Activated effector memory CD4-positive, alpha-beta T cell treated with anti-CD3 and anti-CD28 coated beads, Interleukin-2, amount 50 U/mL, for 16 hours (primary cell): ENCODE measurements around the gene CLPTM1L.
"Not testable (repeated sequence)": the region's sequence is repeated elsewhere in the genome, so short reads cannot be mapped to it uniquely, and the experiment has no call there.

Source experiments
- DNase-seq: peaks from one replicate; pipeline ENCODE4 v3.0.0-alpha.2; 2020

CLPTM1L gene

DNA sequence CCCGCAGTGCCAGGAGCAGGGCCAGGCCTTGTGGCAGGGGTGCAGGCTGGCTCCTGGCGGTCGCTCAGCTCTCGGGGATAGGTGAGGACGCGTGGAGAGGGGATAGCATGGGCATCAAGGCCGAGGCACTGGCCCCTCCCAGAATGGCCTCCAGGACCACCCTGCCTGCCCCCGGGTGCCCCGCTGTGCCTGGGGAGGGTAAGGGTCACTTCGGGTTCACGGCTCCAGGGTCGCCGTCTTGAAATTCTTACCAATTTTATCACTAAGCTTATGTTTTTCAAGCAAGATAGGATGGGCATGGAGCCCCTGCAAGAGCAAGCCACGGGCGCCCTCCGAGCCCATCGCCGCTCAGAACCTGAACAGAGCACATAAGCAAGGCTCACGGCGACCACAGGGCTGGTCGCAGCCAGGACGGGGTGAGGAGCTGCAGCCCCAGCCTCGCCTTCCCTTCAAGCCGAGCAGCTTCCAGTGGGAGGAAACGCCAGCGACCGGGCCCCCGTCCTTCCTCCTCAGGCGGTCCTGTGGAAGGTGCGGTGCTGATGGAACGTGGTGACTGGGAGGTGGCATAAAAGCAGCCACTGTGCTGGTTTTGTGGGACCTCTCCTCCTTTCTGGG lies 14.2 kb upstream of the CLPTM1L start:
- DNase-seq: no peak

DNA sequence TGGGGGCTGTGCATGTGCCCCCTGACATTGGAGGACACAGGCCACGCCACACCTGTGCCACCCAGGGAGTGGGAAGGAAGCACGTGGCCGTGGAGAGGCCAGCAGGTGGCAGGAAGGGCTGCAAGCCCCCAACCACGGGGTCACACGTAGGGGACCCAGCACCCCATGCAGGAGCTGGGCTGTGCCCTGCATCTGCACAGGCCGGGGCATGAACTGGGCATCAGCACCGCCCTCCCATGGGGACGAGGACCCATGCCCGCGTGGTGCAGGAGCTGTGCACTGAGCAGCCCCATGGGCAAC lies 13.8 kb upstream of the CLPTM1L start:
- no peak for DNase-seq

DNA sequence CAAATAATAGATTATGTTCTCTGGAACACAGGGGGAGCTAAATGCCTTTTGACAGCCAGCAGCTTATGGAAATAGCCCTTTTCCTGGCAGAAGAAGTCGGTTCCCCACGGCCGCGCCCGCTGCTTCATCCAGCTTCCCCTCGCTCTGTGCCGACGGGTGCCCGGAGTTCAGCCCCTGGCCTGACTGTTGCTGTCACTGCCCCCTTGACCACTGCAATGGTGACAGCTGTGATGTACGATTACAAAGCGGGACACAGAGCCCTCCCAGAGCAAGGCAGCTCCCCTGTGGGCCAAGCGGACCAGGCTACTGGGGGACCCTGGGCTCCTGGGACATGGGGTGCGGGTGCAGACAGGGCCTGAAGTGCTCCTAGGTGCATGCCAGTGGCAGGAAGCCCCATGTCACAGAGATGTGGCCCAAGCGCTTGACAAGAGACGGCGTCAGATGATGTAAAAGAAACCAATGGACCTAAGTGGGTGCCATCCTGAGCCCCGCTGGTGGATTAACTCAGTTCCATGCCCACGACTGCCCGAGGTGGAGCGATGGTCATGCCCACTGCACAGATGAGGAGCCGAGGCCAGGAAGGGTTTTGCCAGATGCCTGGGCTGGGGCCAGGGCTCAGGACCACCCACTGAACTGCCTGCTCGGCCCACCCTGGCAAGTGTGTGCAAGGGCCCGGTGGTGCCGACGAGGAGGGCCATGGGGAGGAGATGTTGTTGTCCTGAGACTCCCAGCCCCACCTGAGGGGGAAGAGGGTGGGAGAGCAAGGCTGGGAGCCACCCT lies 13.2 kb upstream of the CLPTM1L start:
- no peak for DNase-seq

DNA sequence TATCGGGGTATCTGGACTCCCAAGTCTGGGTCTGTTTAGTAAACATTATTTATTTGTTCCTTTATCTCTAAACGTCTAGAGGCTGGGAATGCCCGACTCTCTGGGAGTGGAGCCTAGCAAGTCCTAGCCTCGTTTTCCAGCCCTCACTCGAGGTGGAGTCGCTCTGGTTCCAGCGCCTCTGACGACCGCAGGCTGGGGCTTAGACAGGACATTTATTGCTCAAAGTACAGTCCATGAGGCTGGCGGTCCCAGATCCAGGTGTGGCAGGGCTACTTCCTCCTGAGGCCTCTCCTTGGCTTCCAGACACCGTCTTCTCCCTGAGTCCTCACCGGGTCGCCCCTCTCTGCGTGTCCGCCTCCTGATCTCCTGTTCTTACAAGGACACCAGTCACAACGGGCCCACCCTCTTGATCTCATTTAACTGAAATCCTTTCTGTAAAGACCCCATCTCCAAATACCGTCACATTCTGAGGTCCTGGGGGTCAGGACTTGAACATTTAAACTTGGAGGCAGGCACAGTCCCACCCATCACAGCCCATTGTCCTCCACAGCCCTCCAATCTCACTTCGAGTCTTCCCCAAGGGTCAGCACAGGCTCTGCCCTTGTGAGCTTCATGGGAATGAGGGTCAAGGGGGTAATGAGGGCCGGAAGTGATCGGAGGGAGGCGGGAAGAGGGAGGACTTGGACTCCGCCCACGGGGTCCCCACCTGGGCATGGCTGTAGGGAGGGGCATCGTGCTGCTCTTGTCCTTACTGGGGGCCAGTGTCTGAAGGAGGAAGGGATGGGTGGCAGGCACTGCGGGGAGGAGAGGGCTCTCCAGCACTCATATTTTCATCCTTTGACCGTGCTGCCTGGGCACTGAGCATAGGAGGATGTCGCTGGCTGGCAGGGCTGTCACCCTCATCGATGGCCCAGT lies 12.2 kb upstream of the CLPTM1L start:
- no peak for DNase-seq

DNA sequence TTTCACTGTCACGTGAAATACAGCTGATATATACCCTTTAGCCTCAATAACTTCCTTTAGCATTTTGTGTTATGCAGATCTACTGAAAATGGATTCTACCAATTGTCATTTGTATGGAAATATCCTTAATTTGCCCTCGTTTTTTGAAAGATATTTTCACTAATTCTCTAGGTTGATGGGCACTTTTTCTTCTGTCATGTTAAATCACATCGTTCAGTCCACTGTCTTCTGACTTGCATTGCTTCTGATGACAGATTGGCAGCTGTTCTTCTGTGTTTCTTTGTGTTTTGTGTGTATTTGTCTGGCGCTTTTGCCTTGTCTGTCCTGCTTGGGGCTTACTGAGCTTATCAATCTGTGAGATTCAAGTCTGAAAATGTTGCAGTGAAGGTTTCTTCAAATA lies 9.7 kb upstream of the CLPTM1L start:
- no peak for DNase-seq

DNA sequence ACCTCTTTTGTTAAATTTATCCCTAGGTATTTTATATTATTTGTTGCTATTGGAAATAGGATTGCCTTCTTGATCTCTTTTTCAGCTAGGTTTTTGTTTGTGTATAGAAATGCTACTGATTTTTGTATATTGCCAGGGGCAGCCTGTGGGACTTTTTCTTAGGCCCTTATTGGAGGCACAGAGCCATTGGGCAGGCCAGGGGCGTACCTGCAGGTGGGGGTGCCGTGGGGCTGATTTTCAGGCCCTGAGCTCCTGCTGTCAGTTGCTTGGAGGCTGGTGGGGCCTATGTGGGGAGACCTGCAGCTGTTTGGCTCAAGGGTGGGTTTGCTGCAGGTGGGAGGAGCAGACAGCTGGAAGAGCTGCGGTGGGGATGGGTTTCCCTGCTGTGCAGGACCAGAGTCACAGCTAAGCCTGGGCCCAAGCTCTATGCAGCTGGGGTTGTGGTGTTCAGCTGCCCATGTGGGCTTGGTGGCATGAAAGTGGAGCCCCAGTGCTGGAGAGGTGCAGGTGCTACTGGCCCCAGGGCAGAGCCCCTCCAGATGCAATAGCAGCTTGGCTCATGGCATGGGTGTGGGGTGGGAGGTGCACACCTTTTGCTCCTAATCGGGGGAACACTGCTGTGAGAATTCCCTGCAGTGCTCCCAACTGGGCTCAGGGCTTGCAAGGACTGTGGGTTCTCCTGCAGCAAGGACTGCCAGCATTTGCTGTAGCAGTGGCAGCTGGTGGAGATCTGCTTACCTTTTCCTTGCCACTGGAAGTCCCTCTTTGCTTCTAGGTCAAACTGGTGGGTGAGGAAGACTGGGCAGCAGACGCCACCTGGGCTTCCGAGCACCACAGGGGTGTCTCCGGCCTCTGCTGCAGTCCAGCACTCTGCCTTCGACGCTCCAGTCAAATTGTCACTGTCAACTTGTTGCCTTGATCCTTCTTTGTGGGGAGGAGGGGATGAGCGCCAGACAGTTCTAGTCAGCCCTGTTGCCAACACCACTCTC lies 7.6 kb upstream of the CLPTM1L start:
- DNase-seq: no peak

DNA sequence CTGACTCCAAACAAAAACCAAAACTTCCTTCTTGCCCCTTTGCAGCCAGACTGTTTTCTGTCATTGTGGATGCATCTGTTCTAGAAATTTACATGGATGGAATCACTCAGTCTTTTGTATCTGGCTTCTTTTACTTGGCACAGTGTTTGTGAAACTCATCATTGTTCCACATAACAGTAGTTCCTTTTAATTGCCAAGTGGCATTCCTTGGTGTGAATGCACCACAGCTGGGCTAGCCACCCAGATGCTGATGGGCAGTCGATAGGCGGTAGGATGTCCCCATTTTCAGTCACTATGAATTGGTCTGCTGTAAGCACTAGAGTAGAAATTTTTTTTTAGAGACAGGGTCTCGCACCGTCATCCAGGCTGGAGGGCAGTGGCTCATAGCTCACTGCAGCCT lies 6.3 kb upstream of the CLPTM1L start:
- DNase-seq: no peak

DNA sequence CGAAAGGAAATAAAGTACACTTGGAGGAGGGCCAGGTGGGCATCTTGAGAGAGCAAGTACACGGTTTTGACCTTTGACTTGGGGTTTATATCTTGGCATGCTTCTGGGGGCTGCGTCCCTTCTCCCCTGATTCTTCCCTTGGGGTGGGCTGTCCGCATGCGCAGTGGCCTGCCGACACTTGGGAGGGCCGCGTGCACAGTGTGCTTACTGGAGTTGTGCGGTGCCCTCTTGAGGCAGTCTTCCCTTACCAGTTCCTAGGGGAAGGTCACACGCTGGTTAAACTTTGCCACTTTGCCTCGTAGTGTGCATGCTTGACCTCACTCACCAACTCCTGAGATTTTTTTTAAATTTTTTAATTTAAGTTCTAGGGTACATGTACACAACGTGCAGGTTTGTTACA lies 4.3 kb upstream of the CLPTM1L start:
- no peak for DNase-seq

DNA sequence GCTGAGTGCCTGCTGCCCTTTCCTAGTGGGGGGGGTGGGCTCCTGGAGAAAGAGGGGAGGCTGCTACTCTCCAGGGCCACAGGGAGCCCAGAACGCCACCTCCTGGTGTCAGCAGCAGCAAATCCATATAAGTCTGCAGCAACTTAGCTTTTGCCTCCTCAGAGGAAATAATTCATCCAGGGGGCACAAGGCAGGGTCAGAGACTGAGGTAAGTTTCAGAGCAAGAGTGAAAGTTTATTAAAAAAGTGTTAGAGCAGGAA lies 4.0 kb upstream of the CLPTM1L start:
- no peak for DNase-seq

DNA sequence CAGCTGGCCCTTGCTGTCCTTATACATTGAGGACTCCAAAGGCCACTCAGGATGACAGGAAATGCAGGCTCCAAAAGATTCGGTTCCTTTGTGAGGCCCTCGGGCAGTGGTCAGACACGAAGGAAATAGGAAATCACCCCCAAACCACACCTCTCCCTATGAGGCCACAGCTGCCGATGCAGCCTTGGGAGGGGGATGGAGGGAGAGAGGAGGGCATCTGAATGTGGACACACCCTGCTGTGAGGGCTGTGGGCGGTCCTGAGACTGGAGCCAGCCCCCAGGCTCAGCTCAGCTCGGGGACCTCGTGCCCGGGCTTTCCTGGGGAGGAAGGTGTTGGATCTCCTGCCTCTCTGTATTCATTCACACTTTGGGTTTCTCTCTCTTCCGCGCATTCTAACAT lies 2.7 kb upstream of the CLPTM1L start:
- no peak for DNase-seq

DNA sequence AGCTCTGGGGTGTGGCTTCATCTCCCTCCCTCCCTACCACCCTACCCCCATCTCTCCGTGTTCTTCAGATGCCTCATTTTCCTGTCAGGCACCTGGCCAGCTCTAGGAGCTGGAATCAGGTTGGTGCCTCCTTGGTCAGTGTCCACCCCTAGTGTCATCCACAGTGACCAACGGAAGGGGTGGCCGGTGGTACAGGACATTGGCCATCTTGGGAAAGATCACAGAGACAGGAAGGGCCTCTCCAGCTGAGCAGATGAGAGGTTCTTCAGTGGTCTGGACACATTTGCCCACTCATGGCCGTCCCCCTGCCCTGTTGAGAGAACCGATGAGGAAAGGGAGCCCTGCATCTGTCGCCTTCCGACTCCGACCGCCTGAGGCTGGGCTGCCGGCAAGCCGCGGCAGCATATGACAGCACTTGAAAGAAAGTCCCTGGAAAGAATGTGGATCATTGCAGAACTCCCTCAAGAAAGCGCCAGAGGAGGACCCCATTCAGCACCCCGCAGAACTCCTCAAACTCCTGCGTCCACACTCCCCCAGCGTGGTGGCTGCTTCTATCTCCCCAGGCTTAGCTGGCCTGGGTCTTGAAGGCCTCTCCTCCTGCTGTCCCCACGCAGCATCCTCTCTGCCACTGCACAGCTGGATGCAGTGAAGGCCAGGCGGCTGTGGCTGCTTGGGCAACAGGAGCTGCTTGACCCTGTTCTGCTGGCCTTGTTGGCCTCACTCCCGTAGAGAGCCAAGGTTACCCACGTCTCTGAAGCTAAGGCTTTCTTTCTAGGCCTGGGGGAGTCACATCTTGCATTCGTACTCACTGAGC lies 1.9 kb upstream of the CLPTM1L start:
- no peak for DNase-seq

DNA sequence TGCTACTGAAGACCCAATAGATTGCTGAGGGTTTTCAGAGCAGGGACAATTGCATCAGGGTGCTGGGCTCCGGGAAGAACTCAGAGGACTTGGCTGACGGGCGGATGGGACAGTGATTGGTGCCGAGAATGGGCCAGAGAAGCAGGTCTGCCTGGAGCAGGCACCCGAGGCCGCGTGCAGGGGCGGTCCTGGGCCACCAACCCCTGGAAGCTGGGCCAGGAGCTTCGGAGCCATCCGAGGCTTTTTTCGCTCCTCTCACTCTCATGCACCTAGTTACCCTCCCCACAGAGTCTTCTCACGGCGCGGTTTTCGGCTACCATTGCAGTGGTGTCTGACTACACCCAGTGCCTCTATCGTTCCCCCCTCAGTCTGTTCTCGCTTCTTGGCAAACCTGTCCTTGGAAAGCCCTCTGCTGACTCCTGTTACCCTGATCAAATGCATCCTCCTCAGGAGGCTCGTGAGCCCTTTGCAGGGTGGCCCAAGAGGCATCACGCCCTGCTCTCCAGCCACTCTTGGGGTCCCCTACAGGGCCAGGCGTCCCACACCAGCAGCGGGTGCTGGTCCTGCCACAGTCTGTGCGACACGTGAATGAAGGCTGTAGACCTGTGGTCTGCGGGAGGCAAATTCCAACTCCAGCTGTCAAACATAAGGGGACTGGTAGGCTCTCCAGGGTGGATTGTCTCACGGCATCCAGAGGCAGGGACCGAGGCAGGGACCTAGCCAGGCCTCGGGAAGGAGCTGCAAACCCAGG lies 1.2 kb upstream of the CLPTM1L start:
- no peak for DNase-seq

DNA sequence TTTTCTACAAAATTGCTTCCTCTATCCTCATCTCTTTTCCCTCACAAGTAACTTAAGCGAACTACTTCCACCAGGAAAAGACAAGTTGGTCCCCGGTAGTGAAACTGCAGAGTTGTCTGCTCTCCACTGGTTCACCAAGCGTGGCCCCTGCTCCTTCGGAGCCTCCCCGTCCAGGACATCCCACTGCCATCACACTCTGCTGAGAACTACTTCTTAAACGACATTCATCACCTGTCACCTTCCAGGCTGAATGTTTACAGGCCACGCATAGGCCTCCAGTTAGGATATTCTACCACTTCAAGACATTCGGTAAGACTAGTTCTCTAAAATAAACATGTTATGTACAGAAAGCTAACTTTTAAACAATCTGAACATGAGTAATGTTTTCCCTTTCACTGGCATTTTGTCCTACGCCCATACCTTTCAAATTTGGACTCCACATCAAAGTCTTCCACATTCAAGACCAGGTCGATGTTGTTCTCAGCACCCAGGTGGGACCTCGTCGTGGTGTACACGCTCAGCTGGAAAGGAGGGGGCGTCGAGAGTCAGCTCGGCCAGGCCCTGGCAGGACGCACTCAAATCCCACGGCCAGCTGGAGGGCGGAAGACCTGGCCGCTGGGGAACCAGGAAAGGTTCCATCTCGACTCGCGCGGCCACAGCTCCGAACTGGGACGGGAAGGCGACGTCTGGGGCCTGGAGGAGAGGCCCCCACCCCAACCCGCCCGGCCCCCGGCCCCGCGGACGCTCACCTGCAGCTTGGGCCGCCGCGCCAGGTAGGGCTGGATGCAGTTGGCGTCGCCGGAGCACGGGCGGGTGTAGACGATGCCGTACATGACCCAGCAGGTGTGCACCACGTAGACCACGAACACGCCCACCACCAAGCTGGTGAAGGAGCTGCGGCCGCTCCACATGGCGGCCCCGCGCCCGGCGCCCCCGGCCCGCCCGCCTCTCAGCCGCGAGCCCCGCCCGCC lies 683 bp downstream of the CLPTM1L start:
- peak; percentile 72 for DNase-seq

DNA sequence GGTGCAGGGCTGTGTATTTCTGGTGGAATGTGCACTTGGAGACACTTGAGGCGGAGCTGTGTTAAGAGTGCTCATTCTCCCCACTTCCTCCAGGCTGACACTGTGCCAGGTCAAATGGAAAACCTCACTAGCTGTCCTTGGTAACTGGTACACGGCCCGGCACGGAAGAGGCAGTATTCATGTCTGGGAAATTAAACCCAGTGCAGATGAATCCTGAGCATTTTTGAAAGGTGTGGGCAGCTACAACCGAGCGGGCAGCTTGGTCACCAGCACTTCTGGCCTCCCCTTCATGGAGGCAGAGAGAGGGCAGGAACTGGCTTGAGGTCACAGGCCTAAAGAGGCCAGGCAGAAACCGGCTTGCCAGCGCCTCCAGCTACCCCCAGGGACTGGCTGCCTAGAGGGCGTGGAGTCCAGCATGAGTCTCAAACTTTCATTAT lies 1.6 kb downstream of the CLPTM1L start:
- DNase-seq: no peak

DNA sequence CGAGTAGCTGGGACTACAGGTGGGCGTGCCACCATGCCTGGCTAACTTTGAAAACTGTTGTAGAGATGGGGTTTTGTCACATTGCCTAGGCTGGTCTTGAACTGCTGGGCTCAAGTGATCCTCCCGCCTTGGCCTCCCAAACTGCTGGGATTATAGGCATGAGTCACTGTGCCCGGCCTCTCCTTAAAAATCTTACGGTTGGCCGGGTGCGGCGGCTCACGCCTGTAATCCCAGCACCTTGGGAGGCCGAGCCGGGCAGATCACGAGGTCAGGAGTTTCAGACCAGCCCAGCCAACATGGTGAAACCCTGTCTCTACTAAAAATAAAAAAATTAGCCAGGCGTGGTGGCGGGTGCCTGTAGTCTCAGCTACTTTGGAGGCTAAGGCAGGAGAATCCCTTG lies 2.2 kb downstream of the CLPTM1L start:
- DNase-seq: not testable (repeated sequence)

DNA sequence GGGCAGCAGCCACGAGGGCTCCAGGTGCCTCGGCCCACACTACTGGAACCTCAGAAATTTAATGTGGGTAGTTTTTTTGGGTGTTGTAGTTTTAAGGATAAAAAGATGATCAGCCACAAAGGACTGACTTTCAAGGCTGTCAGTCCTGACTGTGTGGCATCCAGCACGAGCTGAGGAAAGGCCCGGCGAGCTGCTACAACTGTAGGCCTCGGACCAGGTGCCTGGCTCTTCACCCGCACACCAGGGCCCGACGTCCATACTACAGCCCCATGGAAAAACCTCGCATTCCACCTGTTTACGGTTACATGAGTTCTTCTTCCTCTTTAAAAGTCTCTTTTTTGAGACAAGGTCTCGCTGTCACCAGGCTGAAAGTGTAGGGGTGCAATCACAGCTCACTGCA lies 2.6 kb downstream of the CLPTM1L start:
- no peak for DNase-seq

DNA sequence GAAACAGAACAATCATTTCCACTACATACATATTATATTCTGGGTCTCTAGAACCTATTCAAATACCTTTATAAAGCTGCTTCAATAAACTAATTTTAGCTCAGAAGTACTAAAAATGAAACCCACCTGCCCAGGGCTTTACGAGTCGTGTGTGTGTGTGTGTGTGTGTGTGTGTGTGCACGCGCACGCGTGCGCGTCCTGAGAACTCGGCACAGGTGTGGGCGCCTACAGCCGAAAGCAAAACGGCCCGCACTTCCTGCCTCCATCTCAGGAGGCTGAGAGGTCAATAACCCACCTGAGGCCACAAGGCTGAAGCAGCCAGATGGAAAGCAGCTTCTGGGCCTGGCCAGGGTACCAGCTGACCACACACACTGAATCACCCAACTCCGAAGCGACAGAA lies 3.0 kb downstream of the CLPTM1L start:
- no peak for DNase-seq

DNA sequence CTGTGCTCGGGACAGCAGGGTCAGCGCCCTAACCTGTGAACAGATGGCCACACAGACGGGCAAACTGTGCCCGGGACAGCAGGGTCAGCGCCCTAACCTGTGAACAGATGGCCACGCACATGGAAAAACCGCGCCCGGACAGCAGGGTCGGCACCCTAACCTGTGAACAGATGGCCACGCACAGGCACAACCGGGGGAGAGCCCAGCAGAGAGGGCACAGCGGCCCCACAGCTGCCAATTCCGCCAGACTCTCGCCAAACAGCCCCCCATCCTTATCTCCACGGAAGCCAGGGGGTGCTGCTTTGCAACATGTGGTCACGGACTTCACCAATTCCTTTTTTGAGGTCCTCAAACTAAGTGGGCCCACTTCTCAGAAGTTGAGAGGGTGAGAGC lies 5.1 kb downstream of the CLPTM1L start:
- not testable (repeated sequence) for DNase-seq

DNA sequence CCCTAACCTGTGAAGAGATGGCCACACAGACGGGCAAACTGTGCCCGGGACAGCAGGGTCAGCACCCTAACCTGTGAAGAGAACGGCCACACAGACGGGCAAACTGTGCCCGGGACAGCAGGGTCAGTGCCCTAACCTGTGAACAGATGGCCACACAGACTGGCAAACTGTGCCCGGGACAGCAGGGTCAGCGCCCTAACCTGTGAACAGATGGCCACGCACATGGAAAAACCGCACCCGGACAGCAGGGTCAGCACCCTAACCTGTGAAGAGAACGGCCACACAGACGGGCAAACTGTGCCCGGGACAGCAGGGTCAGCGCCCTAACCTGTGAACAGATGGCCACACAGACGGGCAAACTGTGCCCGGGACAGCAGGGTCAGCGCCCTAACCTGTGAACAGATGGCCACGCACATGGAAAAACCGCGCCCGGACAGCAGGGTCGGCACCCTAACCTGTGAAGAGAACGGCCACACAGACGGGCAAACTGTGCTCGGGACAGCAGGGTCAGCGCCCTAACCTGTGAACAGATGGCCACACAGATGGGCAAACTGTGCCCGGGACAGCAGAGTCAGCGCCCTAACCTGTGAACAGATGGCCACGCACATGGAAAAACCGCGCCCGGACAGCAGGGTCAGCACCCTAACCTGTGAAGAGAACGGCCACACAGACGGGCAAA lies 5.6 kb downstream of the CLPTM1L start:
- DNase-seq: not testable (repeated sequence)
